Prostate gland (tissue), 2 donors: Measurements from ENCODE around the gene LRRN3.

Experiments used
- POLR2AphosphoS5 ChIP-seq: sonication (generic); formaldehyde crosslinking; IDR thresholded peaks from one replicate; pipeline ENCODE4 v1.6.1; 2017; ENCODE audit warnings: antibody characterized with exemption
- TF ChIP-seq, protein P1 (sequence below), 4 experiments: fragments of 200-600 bp in 2 of 4; fragments of 450-650 bp in 2 of 4; sonication (generic) in 2 of 4; IDR thresholded peaks; 1 replicate in 3 of 4; 2 replicates in 1 of 4; pipeline ENCODE4 v1.5.1; 2016 to 2019; ENCODE audit warnings: antibody characterized with exemption in 4 of 4, mild to moderate bottlenecking in 2 of 4, moderate library complexity in 2 of 4

- TF ChIP-seq POLR2AphosphoS5 = no peak
- TF ChIP-seq, protein P1, sequence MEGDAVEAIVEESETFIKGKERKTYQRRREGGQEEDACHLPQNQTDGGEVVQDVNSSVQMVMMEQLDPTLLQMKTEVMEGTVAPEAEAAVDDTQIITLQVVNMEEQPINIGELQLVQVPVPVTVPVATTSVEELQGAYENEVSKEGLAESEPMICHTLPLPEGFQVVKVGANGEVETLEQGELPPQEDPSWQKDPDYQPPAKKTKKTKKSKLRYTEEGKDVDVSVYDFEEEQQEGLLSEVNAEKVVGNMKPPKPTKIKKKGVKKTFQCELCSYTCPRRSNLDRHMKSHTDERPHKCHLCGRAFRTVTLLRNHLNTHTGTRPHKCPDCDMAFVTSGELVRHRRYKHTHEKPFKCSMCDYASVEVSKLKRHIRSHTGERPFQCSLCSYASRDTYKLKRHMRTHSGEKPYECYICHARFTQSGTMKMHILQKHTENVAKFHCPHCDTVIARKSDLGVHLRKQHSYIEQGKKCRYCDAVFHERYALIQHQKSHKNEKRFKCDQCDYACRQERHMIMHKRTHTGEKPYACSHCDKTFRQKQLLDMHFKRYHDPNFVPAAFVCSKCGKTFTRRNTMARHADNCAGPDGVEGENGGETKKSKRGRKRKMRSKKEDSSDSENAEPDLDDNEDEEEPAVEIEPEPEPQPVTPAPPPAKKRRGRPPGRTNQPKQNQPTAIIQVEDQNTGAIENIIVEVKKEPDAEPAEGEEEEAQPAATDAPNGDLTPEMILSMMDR (IDR thresholded peaks at IDR 0.05) = no peak
These were observed 12.8 kb downstream of the LRRN3 start for GRCh38 chr7:111103678-111104274.
